Naive thymus-derived CD4-positive, alpha-beta T cell (primary cell): ENCODE data around the gene TMA7. TPM values are rescaled to one million over a fixed set of nuclear protein-coding genes. Genes with fewer than 3 reads are reported as not detected.

Experiments used
- ATAC-seq: fragments of 150-1000 bp; cut with Tn5 transposase; 2 replicates; pipeline ENCODE4 v1.10.0; 2021; ENCODE audit warnings: mild to moderate bottlenecking, moderate library complexity
- CTCF ChIA-PET: fragments of 350-600 bp; sonication (Branson Sonifier 250); formaldehyde crosslinking; loops from one replicate; lab custom pipeline; 2021; ENCODE audit warnings: antibody characterized with exemption; lab: Charles Lee
- POLR2A ChIA-PET: fragments of 350-600 bp; sonication (Branson Sonifier 250); formaldehyde crosslinking; loops from one replicate; lab custom pipeline; 2021; ENCODE audit warnings: antibody characterized with exemption, inconsistent platforms; lab: Charles Lee
- DNase-seq, 9 donors: peaks; one replicate each; pipeline versions ENCODE4 v3.0.0 to v3.0.0-alpha.2; 2020 to 2022; ENCODE audit warnings: mixed read lengths in 1 of 9
- H3K27ac ChIP-seq: one replicate; pipeline ENCODE4 v1.7.0; 2013; ENCODE audit warnings: mild to moderate bottlenecking, low read depth, low read length, moderate library complexity
- H3K27me3 ChIP-seq, 2 donors: one replicate each; pipeline ENCODE4 v1.7.0; 2013; ENCODE audit warnings: low read length in 2 of 2, mild to moderate bottlenecking in 2 of 2, moderate library complexity in 2 of 2; ENCODE audit not compliant: control insufficient read depth in 2 of 2, insufficient read depth in 2 of 2
- H3K36me3 ChIP-seq, 3 experiments: 1 replicate in 2 of 3; 2 replicates in 1 of 3; pipeline ENCODE4 v1.7.0; 2013; ENCODE audit warnings: low read length in 3 of 3, mild to moderate bottlenecking in 3 of 3, moderate library complexity in 1 of 3; ENCODE audit not compliant: insufficient read depth in 3 of 3, control insufficient read depth in 2 of 3
- H3K4me1 ChIP-seq, 2 donors: one replicate each; pipeline ENCODE4 v1.7.0; 2013; ENCODE audit warnings: low read length in 2 of 2, mild to moderate bottlenecking in 2 of 2, moderate library complexity in 1 of 2; ENCODE audit not compliant: control insufficient read depth in 2 of 2, insufficient read depth in 2 of 2
- H3K4me3 ChIP-seq: 2 replicates; pipeline ENCODE4 v1.7.0; 2013; ENCODE audit warnings: mild to moderate bottlenecking, low read length
- H3K9me3 ChIP-seq, 3 experiments: 1 replicate in 2 of 3; 2 replicates in 1 of 3; pipeline ENCODE4 v1.7.0; 2013; ENCODE audit warnings: low read length in 3 of 3; ENCODE audit not compliant: control insufficient read depth in 2 of 3
- H3K27ac Mint-ChIP-seq, 9 donors: one replicate each; pipeline ENCODE4 v1.8.0; 2020 to 2022; ENCODE audit warnings: mixed read lengths in 9 of 9, mild to moderate bottlenecking in 8 of 9, moderate library complexity in 5 of 9, inconsistent platforms in 2 of 9
- H3K27me3 Mint-ChIP-seq, 5 donors: one replicate each; pipeline ENCODE4 v1.8.0; 2021 to 2022; ENCODE audit warnings: mixed read lengths in 5 of 5, mild to moderate bottlenecking in 1 of 5
- H3K36me3 Mint-ChIP-seq, 5 donors: one replicate each; pipeline ENCODE4 v1.8.0; 2020 to 2022; ENCODE audit warnings: mixed read lengths in 5 of 5, mild to moderate bottlenecking in 3 of 5, inconsistent platforms in 1 of 5
- H3K4me1 Mint-ChIP-seq, 7 donors: one replicate each; pipeline ENCODE4 v1.8.0; 2020 to 2022; ENCODE audit warnings: mixed read lengths in 7 of 7, mild to moderate bottlenecking in 3 of 7, inconsistent platforms in 1 of 7
- H3K4me3 Mint-ChIP-seq, 10 donors: one replicate each; pipeline ENCODE4 v1.8.0; 2020 to 2022; ENCODE audit warnings: mild to moderate bottlenecking in 10 of 10, mixed read lengths in 10 of 10, moderate library complexity in 6 of 10, inconsistent platforms in 2 of 10
- H3K9me3 Mint-ChIP-seq, 11 donors: one replicate each; pipeline ENCODE4 v1.8.0; 2020 to 2022; ENCODE audit warnings: mixed read lengths in 11 of 11, mild to moderate bottlenecking in 4 of 11, inconsistent platforms in 1 of 11, moderate library complexity in 1 of 11
- intact Hi-C, 2 donors: fragments of 100-400 bp; cut with micrococcal nuclease; formaldehyde crosslinking; loops; one replicate each; pipeline ENCODE4 v1.15.1; 2023
- polyA plus RNA-seq, 2 donors: library from polyadenylated mRNA; unstranded; fragments of 300-500 nt; fragmentation: Illumina TruSeq; gene quantifications; one replicate each; pipeline ENCODE4 v1.2.3, GENCODE V29; 2021
- total RNA-seq, 6 experiments: library from RNA in 5 of 6; stranded (reverse) in 5 of 6; gene quantifications; 1 replicate in 5 of 6; 2 replicates in 1 of 6; pipeline ENCODE4 v1.2.3 and lab custom pipeline; 2021 to 2026

The TMA7 gene
- total and polyA plus RNA-seq, 7 experiments from 2014 or later, result 193 to 752 (median 269) TPM

GRCh38 chr3:48466386-48467109, 26.5 kb downstream of the TMA7 start:
- peak overlapping the region; percentile 87 for H3K4me3 ChIP-seq
- no peaks in the 10 kb centered on the region for H3K9me3 Mint-ChIP-seq
- peak overlapping the region; percentile 95 for H3K27ac ChIP-seq
- no peaks in the 10 kb centered on the region for H3K9me3 ChIP-seq
- no peaks in the 10 kb centered on the region for H3K27me3 ChIP-seq
- ChIA-PET POLR2A (interaction anchor here (0.6 to 3.3 kb wide), 16 partner anchors 8 to 694 kb away, joined by 3 to 29 read pairs (median 6); partner anchors contain the start of genes ATRIP, CCDC51, PFKFB4 and SHISA5), CTCF (interaction anchor here (0.6 to 2.2 kb wide), 8 partner anchors 11 to 81 kb away, joined by 3 to 11 read pairs (median 3); partner anchors contain the start of genes CCDC51 and TMA7)
- no peaks in the 10 kb centered on the region for H3K27me3 Mint-ChIP-seq
- H3K4me1 ChIP-seq, result peaks cover 49 to 58% of the 10 kb centered on the region in 2 donors
- H3K4me3 Mint-ChIP-seq, result peak overlapping the region; percentile 87 to 98 (median 91)
- peaks cover 0 to 41% (median 10%) of the 10 kb centered on the region in 5 donors for H3K36me3 Mint-ChIP-seq
- intact Hi-C loops, result loop anchor here (1.0 to 5.0 kb wide), 7 partner anchors 13 to 82 kb away; partner anchors contain the start of genes ATRIP (in 1 of the 2), CCDC51 (in 1 of the 2) and TMA7 (in 1 of the 2)
- DNase-seq (peak in 3 of 9 donors; percentile 26 to 47 (median 27)), ATAC-seq (peak; percentile 28)
- peaks cover 22 to 62% (median 53%) of the 10 kb centered on the region in 7 donors for H3K4me1 Mint-ChIP-seq
- H3K36me3 ChIP-seq, result peaks cover 0 to 35% (median 5%) of the 10 kb centered on the region in 3 experiments
- H3K27ac Mint-ChIP-seq, result peak overlapping the region; percentile 89 to 99 (median 95)

DNA sequence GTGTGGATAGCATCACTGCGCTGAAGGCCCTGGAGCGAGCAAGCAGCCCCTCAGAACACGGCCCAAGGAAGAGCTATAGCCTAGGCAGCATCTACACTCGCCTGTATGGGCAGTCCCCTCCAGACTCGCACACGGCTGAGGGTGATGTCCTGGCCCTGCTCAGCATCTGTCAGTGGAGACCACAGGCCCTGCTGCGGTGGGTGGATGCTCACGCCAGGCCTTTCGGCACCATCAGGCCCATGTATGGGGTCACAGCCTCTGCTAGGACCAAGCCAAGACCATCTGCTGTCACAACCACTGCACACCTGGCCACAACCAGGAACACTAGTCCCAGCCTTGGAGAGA, 27.0 kb downstream of the TMA7 start:
- Histone ChIP-seq H3K9me3 (no peaks in the 10 kb centered on the region), H3K4me3 (peak overlapping the region; percentile 87), H3K27ac (peak overlapping the region; percentile 95), H3K4me1 (peaks cover 54 to 58% of the 10 kb centered on the region in 2 donors), H3K27me3 (no peaks in the 10 kb centered on the region), H3K36me3 (peaks cover 0 to 34% (median 5%) of the 10 kb centered on the region in 3 experiments)
- ChIA-PET CTCF (interaction anchor here (0.6 to 2.2 kb wide), 8 partner anchors 11 to 81 kb away, joined by 3 to 11 read pairs (median 3); partner anchors contain the start of genes CCDC51 and TMA7), POLR2A (interaction anchor here (0.6 to 3.3 kb wide), 14 partner anchors 10 to 90 kb away, joined by 3 to 29 read pairs (median 9); partner anchors contain the start of genes ATRIP, CCDC51, PFKFB4 and SHISA5)
- Mint-ChIP-seq H3K36me3 (peaks cover 0 to 41% (median 10%) of the 10 kb centered on the region in 5 donors), H3K9me3 (no peaks in the 10 kb centered on the region), H3K27me3 (no peaks in the 10 kb centered on the region), H3K27ac (peak overlapping the region; percentile 89 to 99 (median 95)), H3K4me1 (peaks cover 22 to 62% (median 53%) of the 10 kb centered on the region in 7 donors), H3K4me3 (peak overlapping the region; percentile 87 to 98 (median 91))
- ATAC-seq, result no peak
- intact Hi-C loops, result loop anchor here in 1 of 2 donors (2.0 to 5.0 kb wide), 2 partner anchors 66 to 80 kb away; no protein-coding TSS in a partner anchor
- no peak for DNase-seq

- ChIA-PET CTCF (interaction anchor here (0.7 to 3.3 kb wide), 6 partner anchors 10 to 40 kb away, joined by 3 to 10 read pairs (median 4); partner anchors contain the start of gene ATRIP), POLR2A (interaction anchor here (0.6 to 3.3 kb wide), 12 partner anchors 9 to 89 kb away, joined by 3 to 29 read pairs (median 9); partner anchors contain the start of genes ATRIP, CCDC51, PFKFB4 and SHISA5)
- peak overlapping the region; percentile 87 for H3K4me3 ChIP-seq
- intact Hi-C loops, result loop anchor here in 1 of 2 donors (2.0 to 5.0 kb wide), 2 partner anchors 67 to 80 kb away; no protein-coding TSS in a partner anchor
- no peaks in the 10 kb centered on the region for H3K27me3 Mint-ChIP-seq
- H3K36me3 Mint-ChIP-seq, result peaks cover 0 to 42% (median 10%) of the 10 kb centered on the region in 5 donors
- peaks cover 0 to 34% (median 5%) of the 10 kb centered on the region in 3 experiments for H3K36me3 ChIP-seq
- peak overlapping the region; percentile 89 to 99 (median 95) for H3K27ac Mint-ChIP-seq
- H3K4me1 Mint-ChIP-seq, result peaks cover 22 to 63% (median 53%) of the 10 kb centered on the region in 7 donors
- H3K27me3 ChIP-seq, result no peaks in the 10 kb centered on the region
- no peaks in the 10 kb centered on the region for H3K9me3 ChIP-seq
- no peaks in the 10 kb centered on the region for H3K9me3 Mint-ChIP-seq
- ATAC-seq (no peak), DNase-seq (no peak)
- H3K4me3 Mint-ChIP-seq, result peak overlapping the region; percentile 87 to 98 (median 91)
- H3K27ac ChIP-seq, result peak overlapping the region; percentile 95
- H3K4me1 ChIP-seq, result peaks cover 54 to 58% of the 10 kb centered on the region in 2 donors
These were observed 27.6 kb downstream of the TMA7 start for GRCh38 chr3:48467473-48468267.

DNA sequence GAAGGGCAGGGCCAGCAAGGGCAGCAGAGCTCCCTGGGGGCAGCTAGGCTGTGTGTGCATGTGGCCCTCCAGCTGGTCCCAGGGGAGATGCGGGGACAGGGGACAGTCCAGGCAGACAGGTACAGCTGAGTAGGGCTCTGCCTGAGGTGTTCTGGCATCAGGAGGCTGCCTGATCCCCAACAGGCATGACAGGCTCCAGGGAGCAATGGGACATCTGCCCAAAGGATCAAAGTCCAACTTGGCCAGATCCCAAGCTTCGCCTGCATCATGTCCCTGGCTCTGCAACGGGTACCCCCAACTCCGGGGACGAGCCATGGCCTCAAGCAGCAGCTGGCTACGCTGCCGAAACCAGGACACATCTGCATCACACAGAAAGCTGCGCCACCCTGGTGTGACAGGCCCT, 28.3 kb downstream of the TMA7 start:
- ATAC-seq (no peak), DNase-seq (no peak)
- peaks cover 0 to 45% (median 10%) of the 10 kb centered on the region in 5 donors for H3K36me3 Mint-ChIP-seq
- H3K36me3 ChIP-seq, result peaks cover 0 to 34% (median 5%) of the 10 kb centered on the region in 3 experiments
- H3K27ac Mint-ChIP-seq, result peak overlapping the region; percentile 89 to 99 (median 95)
- H3K4me1 ChIP-seq, result peaks cover 57 to 61% of the 10 kb centered on the region in 2 donors
- peak overlapping the region; percentile 95 for H3K27ac ChIP-seq
- H3K4me3 ChIP-seq, result no peak overlapping the region
- no peaks in the 10 kb centered on the region for H3K27me3 ChIP-seq
- peak overlapping the region; percentile 74 to 98 (median 92) for H3K4me3 Mint-ChIP-seq
- H3K9me3 Mint-ChIP-seq, result peaks cover 0 to 2% (median 0%) of the 10 kb centered on the region in 11 donors
- no peaks in the 10 kb centered on the region for H3K9me3 ChIP-seq
- intact Hi-C loops, result loop anchor here in 1 of 2 donors (5.0 kb wide), 1 partner anchor 79 kb away; no protein-coding TSS in a partner anchor
- H3K27me3 Mint-ChIP-seq, result peaks cover 0 to 2% (median 0%) of the 10 kb centered on the region in 5 donors
- H3K4me1 Mint-ChIP-seq, result peaks cover 28 to 70% (median 60%) of the 10 kb centered on the region in 7 donors
- POLR2A ChIA-PET, result interaction anchor here (1.2 to 3.3 kb wide), 2 partner anchors 12 to 29 kb away, joined by 5 to 29 read pairs; partner anchors contain the start of genes CCDC51 and TMA7
- CTCF ChIA-PET, result interaction anchor here (0.6 to 3.3 kb wide), 5 partner anchors 22 to 284 kb away, joined by 3 to 10 read pairs (median 4); partner anchors contain the start of gene ATRIP

DNA sequence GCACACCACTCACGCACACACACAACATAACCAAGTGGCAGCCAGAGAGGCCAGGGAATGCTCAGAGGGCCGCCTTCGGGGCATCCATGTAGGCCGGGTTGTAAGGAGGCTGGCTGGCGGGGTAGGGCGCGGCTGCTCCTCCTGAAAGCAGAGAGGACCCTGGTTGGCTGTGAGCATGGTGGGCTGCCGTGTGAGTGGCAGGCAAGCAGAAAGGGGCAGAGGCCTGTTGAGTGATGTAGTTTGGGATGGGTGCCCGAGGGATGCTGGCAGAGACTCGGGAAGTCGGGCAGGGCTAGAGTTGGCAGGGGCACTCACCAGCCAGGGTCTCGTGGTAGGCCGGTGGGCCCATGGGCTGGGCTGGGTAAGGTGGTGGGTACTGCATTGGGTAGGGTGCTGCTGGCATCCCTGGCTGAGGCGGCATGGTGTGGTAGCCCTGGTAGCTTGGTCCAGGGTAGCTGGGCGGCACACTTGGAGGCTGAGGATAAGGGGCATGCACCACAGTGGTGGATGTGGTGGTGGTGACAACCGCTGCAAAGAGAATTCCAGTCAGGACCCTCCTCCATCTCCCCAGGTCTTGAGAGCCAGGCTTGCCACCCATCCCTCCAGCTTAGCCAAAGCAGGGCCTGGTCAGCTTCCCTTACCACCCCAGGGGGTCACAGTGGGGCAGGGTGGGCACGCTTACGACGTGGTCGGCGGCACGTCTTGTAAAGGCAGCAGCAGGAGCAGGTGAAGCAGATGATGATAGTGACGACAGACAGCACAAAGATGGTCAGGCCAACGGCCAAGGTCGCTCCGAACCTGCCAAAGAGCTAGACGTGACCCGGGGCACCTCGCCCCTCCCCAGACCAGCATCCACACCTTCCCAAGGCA, 29.2 kb downstream of the TMA7 start:
- H3K4me1 ChIP-seq, result peaks cover 63 to 66% of the 10 kb centered on the region in 2 donors
- peak overlapping the region; percentile 95 for H3K27ac ChIP-seq
- Mint-ChIP-seq H3K27me3 (peaks cover 0 to 2% (median 0%) of the 10 kb centered on the region in 5 donors), H3K4me1 (peaks cover 33 to 75% (median 67%) of the 10 kb centered on the region in 7 donors), H3K9me3 (peaks cover 0 to 2% (median 0%) of the 10 kb centered on the region in 11 donors), H3K4me3 (peak overlapping the region; percentile 69 to 98 (median 80)), H3K36me3 (peaks cover 0 to 41% (median 10%) of the 10 kb centered on the region in 5 donors), H3K27ac (peak overlapping the region; percentile 81 to 99 (median 90))
- no peaks in the 10 kb centered on the region for H3K9me3 ChIP-seq
- no peak for ATAC-seq
- DNase-seq, result no peak
- intact Hi-C loops, result loop anchor here in 1 of 2 donors (5.0 kb wide), 1 partner anchor 78 kb away; no protein-coding TSS in a partner anchor
- no peak overlapping the region for H3K4me3 ChIP-seq
- H3K36me3 ChIP-seq, result peaks cover 0 to 34% (median 5%) of the 10 kb centered on the region in 3 experiments
- H3K27me3 ChIP-seq, result no peaks in the 10 kb centered on the region
- CTCF ChIA-PET, result interaction anchor here (0.6 to 3.3 kb wide), 7 partner anchors 9 to 285 kb away, joined by 3 to 10 read pairs (median 4); partner anchors contain the start of gene ATRIP
- POLR2A ChIA-PET, result interaction anchor here (0.5 to 1.7 kb wide), 12 partner anchors 9 to 76 kb away, joined by 3 to 5 read pairs (median 3); partner anchors contain the start of genes ATRIP, CCDC51, SHISA5 and TMA7
